ENCODE measurements around the gene SLC22A31. TPM values are rescaled to one million over a fixed set of nuclear protein-coding genes. Genes with fewer than 3 reads are reported as not detected.

Gene SLC22A31
- total RNA-seq, 1 donor from 2014 or later = 0.54 TPM

- no peak for DNase-seq (ENCODE audit: low spot score)
- Mint-ChIP-seq H3K27ac (ENCODE audit: unreplicated experiment) (no peak overlapping the region), H3K4me3 (ENCODE audit: unreplicated experiment) (no peak overlapping the region), H3K36me3 (ENCODE audit: low read depth, unreplicated experiment) (no peaks in the 10 kb centered on the region), H3K9me3 (ENCODE audit: unreplicated experiment) (no peaks in the 10 kb centered on the region), H3K27me3 (ENCODE audit: unreplicated experiment) (peaks cover 10% of the 10 kb centered on the region), H3K4me1 (ENCODE audit: unreplicated experiment) (peaks cover 3% of the 10 kb centered on the region)
- TF ChIP-seq, protein P1, sequence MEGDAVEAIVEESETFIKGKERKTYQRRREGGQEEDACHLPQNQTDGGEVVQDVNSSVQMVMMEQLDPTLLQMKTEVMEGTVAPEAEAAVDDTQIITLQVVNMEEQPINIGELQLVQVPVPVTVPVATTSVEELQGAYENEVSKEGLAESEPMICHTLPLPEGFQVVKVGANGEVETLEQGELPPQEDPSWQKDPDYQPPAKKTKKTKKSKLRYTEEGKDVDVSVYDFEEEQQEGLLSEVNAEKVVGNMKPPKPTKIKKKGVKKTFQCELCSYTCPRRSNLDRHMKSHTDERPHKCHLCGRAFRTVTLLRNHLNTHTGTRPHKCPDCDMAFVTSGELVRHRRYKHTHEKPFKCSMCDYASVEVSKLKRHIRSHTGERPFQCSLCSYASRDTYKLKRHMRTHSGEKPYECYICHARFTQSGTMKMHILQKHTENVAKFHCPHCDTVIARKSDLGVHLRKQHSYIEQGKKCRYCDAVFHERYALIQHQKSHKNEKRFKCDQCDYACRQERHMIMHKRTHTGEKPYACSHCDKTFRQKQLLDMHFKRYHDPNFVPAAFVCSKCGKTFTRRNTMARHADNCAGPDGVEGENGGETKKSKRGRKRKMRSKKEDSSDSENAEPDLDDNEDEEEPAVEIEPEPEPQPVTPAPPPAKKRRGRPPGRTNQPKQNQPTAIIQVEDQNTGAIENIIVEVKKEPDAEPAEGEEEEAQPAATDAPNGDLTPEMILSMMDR (IDR thresholded peaks at IDR 0.05; ENCODE audit: unreplicated experiment) = no peak
These were observed 24.8 kb downstream of the SLC22A31 start for GRCh38 chr16:89175280-89176146.

- no peak overlapping the region for H3K4me3 Mint-ChIP-seq (ENCODE audit: unreplicated experiment)
- H3K4me1 Mint-ChIP-seq (ENCODE audit: unreplicated experiment) = peaks cover 3% of the 10 kb centered on the region
- H3K27ac Mint-ChIP-seq (ENCODE audit: unreplicated experiment) = no peak overlapping the region
- no peak for DNase-seq (ENCODE audit: low spot score)
- H3K9me3 Mint-ChIP-seq (ENCODE audit: unreplicated experiment) = no peaks in the 10 kb centered on the region
- no peaks in the 10 kb centered on the region for H3K36me3 Mint-ChIP-seq (ENCODE audit: low read depth, unreplicated experiment)
- H3K27me3 Mint-ChIP-seq (ENCODE audit: unreplicated experiment) = peaks cover 10% of the 10 kb centered on the region
- TF ChIP-seq, protein P1 (IDR thresholded peaks at IDR 0.05; ENCODE audit: unreplicated experiment) = no peak
These were observed 25.5 kb downstream of the SLC22A31 start for GRCh38 chr16:89174877-89175276.

DNA sequence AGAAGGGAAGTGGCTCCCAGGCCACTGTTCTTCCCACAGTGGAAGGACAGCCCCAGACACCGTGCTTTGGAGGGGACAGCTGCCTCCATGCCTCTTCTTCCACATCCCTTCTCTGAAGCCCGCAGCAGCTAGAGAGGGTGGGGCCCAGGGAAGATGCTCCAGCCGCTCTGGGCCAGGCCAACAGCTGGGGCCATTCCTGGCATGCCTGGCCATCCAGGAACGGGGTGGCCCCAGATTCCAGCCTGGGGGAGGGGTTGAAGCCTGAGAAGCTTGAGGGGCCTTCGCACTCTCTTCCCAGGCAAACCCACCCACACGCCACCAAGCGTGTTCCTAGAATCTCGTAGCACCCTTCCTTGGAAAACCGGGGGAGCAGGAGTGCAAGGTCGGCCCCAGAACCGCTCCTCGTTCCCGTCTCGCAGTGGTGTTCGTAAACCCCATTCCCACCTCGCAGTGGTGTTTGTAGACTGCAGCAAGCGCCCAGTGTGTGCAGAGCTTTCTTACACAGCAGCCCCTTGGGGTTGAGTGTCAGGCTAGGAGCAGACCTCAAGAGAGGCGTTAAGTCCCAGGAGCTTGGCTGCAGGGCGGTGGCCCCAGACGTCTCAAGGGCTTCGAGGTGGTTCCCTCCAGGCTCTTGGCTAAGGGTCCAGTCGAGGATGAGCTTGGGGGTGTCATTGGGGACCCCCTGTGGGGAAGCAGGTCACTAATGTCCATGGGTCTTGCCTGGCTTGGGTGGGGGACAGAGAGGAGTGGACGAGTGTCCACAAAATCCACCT is 26.1 kb downstream of the SLC22A31 start:
- TF ChIP-seq, protein P1 (IDR thresholded peaks at IDR 0.05; ENCODE audit: unreplicated experiment) = no peak
- Mint-ChIP-seq H3K4me1 (ENCODE audit: unreplicated experiment) (peaks cover 3% of the 10 kb centered on the region), H3K27me3 (ENCODE audit: unreplicated experiment) (peaks cover 10% of the 10 kb centered on the region), H3K4me3 (ENCODE audit: unreplicated experiment) (no peak overlapping the region), H3K9me3 (ENCODE audit: unreplicated experiment) (no peaks in the 10 kb centered on the region), H3K27ac (ENCODE audit: unreplicated experiment) (no peak overlapping the region), H3K36me3 (ENCODE audit: low read depth, unreplicated experiment) (no peaks in the 10 kb centered on the region)
- DNase-seq (ENCODE audit: low spot score) = no peak

DNA sequence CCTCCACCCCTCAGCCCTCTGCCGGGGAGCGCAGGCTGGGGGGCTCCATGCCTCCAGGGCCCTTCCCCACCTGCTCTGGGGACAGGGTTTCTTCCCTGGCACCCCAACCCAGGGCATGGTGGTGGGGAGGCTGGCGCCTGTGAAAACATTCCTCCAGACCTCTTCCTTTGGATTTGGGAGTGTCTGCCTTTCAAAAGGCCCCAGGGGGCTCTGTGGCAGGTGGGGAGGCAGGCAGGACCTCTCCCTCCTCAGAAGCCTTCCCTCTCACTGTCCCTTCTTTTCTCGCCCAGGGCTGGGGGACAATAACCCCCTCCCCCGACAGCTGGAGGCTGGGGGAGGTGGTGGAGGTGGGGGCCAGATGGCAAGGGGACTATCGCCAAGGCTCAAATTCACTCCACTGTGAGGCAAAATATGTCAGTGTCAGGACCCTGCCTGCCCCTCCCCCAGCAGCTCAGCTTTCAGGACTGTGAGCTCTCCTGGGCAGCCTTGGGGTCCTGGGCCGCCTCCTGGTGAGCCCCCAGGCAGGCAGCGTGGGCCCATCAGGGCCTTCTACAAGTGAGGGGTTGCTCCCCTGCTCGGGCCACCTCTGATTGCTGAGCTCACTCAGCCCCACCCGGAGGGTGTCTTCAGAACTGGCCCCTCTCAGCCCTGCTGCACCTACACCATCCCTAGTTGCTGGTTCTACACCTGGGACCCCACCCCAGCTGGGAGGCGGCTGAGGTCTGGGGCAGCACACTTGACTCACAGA is 27.0 kb downstream of the SLC22A31 start:
- Mint-ChIP-seq H3K27me3 (ENCODE audit: unreplicated experiment) (peaks cover 10% of the 10 kb centered on the region), H3K27ac (ENCODE audit: unreplicated experiment) (no peak overlapping the region), H3K36me3 (ENCODE audit: low read depth, unreplicated experiment) (no peaks in the 10 kb centered on the region), H3K9me3 (ENCODE audit: unreplicated experiment) (no peaks in the 10 kb centered on the region), H3K4me1 (ENCODE audit: unreplicated experiment) (peaks cover 3% of the 10 kb centered on the region), H3K4me3 (ENCODE audit: unreplicated experiment) (no peak overlapping the region)
- DNase-seq (ENCODE audit: low spot score) = no peak
- TF ChIP-seq, protein P1 (IDR thresholded peaks at IDR 0.05; ENCODE audit: unreplicated experiment) = no peak

Data from endothelial cell (in vitro differentiated cells).